Measurements from ENCODE around the gene ADGRB2.

- no peak for TF ChIP-seq CTCF (IDR thresholded peaks at IDR 0.05)
- TF ChIP-seq POLR2A (IDR thresholded peaks at IDR 0.05) = no peak
Observed at GRCh38 chr1:31739346-31739745, 24.8 kb downstream of the ADGRB2 start.

Data from lower leg skin (tissue), 3 donors.